H1 (cell line): ENCODE data around the gene ADARB2. TPM values are rescaled to one million over a fixed set of nuclear protein-coding genes. Genes with fewer than 3 reads are reported as not detected.

ENCODE experiments used
- CTCF ChIA-PET: fragments of 300-600 bp; sonication (Branson Sonifier 250); formaldehyde crosslinking; loops from one replicate; lab custom pipeline; 2021; ENCODE audit not compliant: partially characterized antibody; lab: Charles Lee
- POLR2A ChIA-PET: fragments of 300-600 bp; sonication (Branson Sonifier 250); formaldehyde crosslinking; loops from one replicate; lab custom pipeline; 2021; ENCODE audit warnings: inconsistent platforms; ENCODE audit not compliant: partially characterized antibody; lab: Charles Lee
- DNase-seq, 2 experiments: peaks; one replicate each; pipeline versions ENCODE4 v3.0.0 to v3.0.0-alpha.2; 2010 to 2022; ENCODE audit warnings: low spot score in 2 of 2, low read depth in 1 of 2, mixed read lengths in 1 of 2
- FAIRE-seq: peaks from 2 replicates; lab custom pipeline; 2011; peaks lifted over from hg19 to GRCh38; lab: Jason Lieb, UNC
- H2AFZ ChIP-seq: 2 replicates; pipeline ENCODE4 v1.8.1; 2012; ENCODE audit warnings: low read length, inconsistent platforms
- H2AK5ac ChIP-seq: 2 replicates; pipeline ENCODE4 v1.6.1; 2013; ENCODE audit warnings: low read depth, low read length
- H2BK120ac ChIP-seq: replicated peaks from 2 replicates; pipeline ENCODE3; 2013; ENCODE audit warnings: low read depth, low read length, inconsistent platforms
- H2BK12ac ChIP-seq: 2 replicates; pipeline ENCODE4 v1.6.1; 2013; ENCODE audit warnings: low read depth, low read length
- H2BK15ac ChIP-seq: 2 replicates; pipeline ENCODE4 v1.6.1; 2013; ENCODE audit warnings: low read length
- H2BK20ac ChIP-seq: 2 replicates; pipeline ENCODE4 v1.6.1; 2013; ENCODE audit warnings: low read length
- H2BK5ac ChIP-seq: 2 replicates; pipeline ENCODE4 v1.6.1; 2013; ENCODE audit warnings: low read depth, low read length
- H3K14ac ChIP-seq: 2 replicates; pipeline ENCODE4 v1.6.1; 2013; ENCODE audit warnings: inconsistent platforms; ENCODE audit not compliant: insufficient read length
- H3K18ac ChIP-seq: 2 replicates; pipeline ENCODE4 v1.6.1; 2013; ENCODE audit warnings: low read length; ENCODE audit errors: extremely low read depth
- H3K23ac ChIP-seq: 2 replicates; pipeline ENCODE4 v1.6.1; 2013; ENCODE audit warnings: inconsistent platforms; ENCODE audit not compliant: insufficient read length
- H3K23me2 ChIP-seq: 2 replicates; pipeline ENCODE4 v1.6.1; 2013; ENCODE audit warnings: low read depth, low read length
- H3K27ac ChIP-seq: 2 replicates; pipeline ENCODE4 v1.6.1; 2011; ENCODE audit warnings: low read depth, low read length, inconsistent platforms
- H3K27me3 ChIP-seq, 4 experiments: replicated peaks in 1 of 4; 1 replicate in 1 of 4; 2 replicates in 3 of 4; pipeline versions ENCODE4 v1.6.1 to v1.8.1; 2011 to 2013; ENCODE audit warnings: low read length in 3 of 4, mild to moderate bottlenecking in 3 of 4, inconsistent platforms in 2 of 4, mixed read lengths in 2 of 4, moderate library complexity in 1 of 4; ENCODE audit not compliant: control insufficient read depth in 3 of 4, insufficient read depth in 3 of 4; ENCODE audit errors: extremely low read depth in 1 of 4
- H3K36me3 ChIP-seq, 4 experiments: 2 replicates each; pipeline versions ENCODE4 v1.6.1 to v1.8.1; 2011 to 2013; ENCODE audit warnings: mild to moderate bottlenecking in 4 of 4, low read length in 3 of 4, moderate library complexity in 2 of 4, control low read depth in 1 of 4, inconsistent platforms in 1 of 4; ENCODE audit not compliant: insufficient read depth in 4 of 4, control insufficient read depth in 2 of 4
- H3K4ac ChIP-seq: replicated peaks from 2 replicates; pipeline ENCODE3; 2013; ENCODE audit warnings: low read length, low read depth, mixed read lengths, inconsistent platforms; ENCODE audit not compliant: insufficient read length
- H3K4me1 ChIP-seq, 4 experiments: replicated peaks in 1 of 4; 1 replicate in 1 of 4; 2 replicates in 3 of 4; pipeline versions ENCODE4 v1.6.1 to v1.8.1; 2011 to 2013; ENCODE audit warnings: low read length in 3 of 4, inconsistent platforms in 2 of 4, mixed read lengths in 1 of 4; ENCODE audit not compliant: insufficient read depth in 4 of 4, control insufficient read depth in 3 of 4
- H3K4me2 ChIP-seq, 2 experiments: 2 replicates each; pipeline versions ENCODE4 v1.6.1 to v1.8.1; 2011 to 2013; ENCODE audit warnings: low read depth in 2 of 2, low read length in 2 of 2, control low read depth in 1 of 2, inconsistent platforms in 1 of 2, mild to moderate bottlenecking in 1 of 2; ENCODE audit not compliant: insufficient read depth in 1 of 2
- H3K4me3 ChIP-seq, 4 experiments: fragments of 200-600, 300-600 bp in 1 of 4; sonication (generic), shearing (Covaris generic), sonication (Bioruptor Twin) in 1 of 4; 2 replicates each; pipeline versions ENCODE4 v1.5.1 to v1.8.1; 2011 to 2016; ENCODE audit warnings: low read length in 4 of 4, low read depth in 3 of 4, control low read depth in 2 of 4, inconsistent platforms in 2 of 4, mild to moderate bottlenecking in 2 of 4, mixed read lengths in 1 of 4, moderate library complexity in 1 of 4; ENCODE audit not compliant: insufficient read depth in 2 of 4; ENCODE audit errors: extremely low read depth in 1 of 4
- H3K56ac ChIP-seq: replicated peaks from 2 replicates; pipeline ENCODE3; 2013; ENCODE audit warnings: low read depth, mild to moderate bottlenecking, mixed read lengths, low read length, inconsistent platforms; ENCODE audit not compliant: insufficient read length
- H3K79me1 ChIP-seq: 2 replicates; pipeline ENCODE4 v1.6.1; 2013; ENCODE audit warnings: low read depth, low read length, control low read depth
- H3K79me2 ChIP-seq, 2 experiments: 2 replicates each; pipeline versions ENCODE4 v1.6.1 to v1.8.1; 2012 to 2013; ENCODE audit warnings: low read length in 2 of 2, mild to moderate bottlenecking in 2 of 2, inconsistent platforms in 1 of 2; ENCODE audit not compliant: insufficient read depth in 2 of 2, control insufficient read depth in 1 of 2
- H3K9ac ChIP-seq, 4 experiments: replicated peaks in 1 of 4; 1 replicate in 1 of 4; 2 replicates in 3 of 4; pipeline versions ENCODE4 v1.6.1 to v1.8.1; 2011 to 2013; ENCODE audit warnings: low read depth in 3 of 4, low read length in 3 of 4, control low read depth in 2 of 4, mild to moderate bottlenecking in 2 of 4, moderate library complexity in 2 of 4, inconsistent platforms in 1 of 4; ENCODE audit errors: extremely low read depth in 1 of 4
- H3K9me3 ChIP-seq, 2 experiments: 2 replicates each; pipeline versions ENCODE4 v1.6.1 to v1.8.1; 2012 to 2013; ENCODE audit warnings: mild to moderate bottlenecking in 2 of 2, moderate library complexity in 2 of 2, control low read depth in 1 of 2, inconsistent platforms in 1 of 2, low read depth in 1 of 2, low read length in 1 of 2, mixed read lengths in 1 of 2; ENCODE audit not compliant: insufficient read depth in 2 of 2
- H4K20me1 ChIP-seq, 2 experiments: replicated peaks in 1 of 2; 2 replicates each; pipeline versions ENCODE3 to v1.8.1; 2011 to 2013; ENCODE audit warnings: inconsistent platforms in 2 of 2, low read length in 2 of 2, mild to moderate bottlenecking in 1 of 2; ENCODE audit not compliant: insufficient read depth in 2 of 2, control insufficient read depth in 1 of 2
- H4K5ac ChIP-seq: 2 replicates; pipeline ENCODE4 v1.6.1; 2013; ENCODE audit warnings: low read length, low read depth, mixed read lengths, inconsistent platforms; ENCODE audit not compliant: insufficient read length
- H4K8ac ChIP-seq: 2 replicates; pipeline ENCODE4 v1.8.0; 2013; ENCODE audit warnings: mild to moderate bottlenecking, moderate library complexity, low read length, inconsistent platforms; ENCODE audit not compliant: insufficient read depth; ENCODE audit errors: extremely low read depth
- H4K91ac ChIP-seq: replicated peaks from 2 replicates; pipeline ENCODE3; 2013; ENCODE audit warnings: low read length, mixed read lengths, inconsistent platforms; ENCODE audit not compliant: insufficient read length
- BACH1 ChIP-seq: IDR thresholded peaks from 2 replicates; pipeline ENCODE4 v1.6.1; 2012; ENCODE audit warnings: low read length, improper control_type of control experiment
- BCL11A ChIP-seq, 2 experiments: IDR thresholded peaks; one replicate each; pipeline ENCODE4 v1.6.1; 2011; ENCODE audit warnings: low read depth in 2 of 2, low read length in 2 of 2, mild to moderate bottlenecking in 2 of 2
- BRCA1 ChIP-seq: IDR thresholded peaks from 2 replicates; pipeline ENCODE4 v1.6.1; 2012; ENCODE audit warnings: low read depth, low read length, improper control_type of control experiment
- CEBPB ChIP-seq: IDR thresholded peaks from 2 replicates; pipeline ENCODE4 v1.6.1; 2012; ENCODE audit warnings: low read depth, low read length
- EZH2 ChIP-seq: fragments of 200-600 bp; sonication (generic); IDR thresholded peaks from 2 replicates; pipeline ENCODE4 v1.7.1; 2012; ENCODE audit warnings: low read depth, mild to moderate bottlenecking, moderate library complexity, low read length, inconsistent platforms; ENCODE audit not compliant: severe bottlenecking
- HDAC6 ChIP-seq: IDR thresholded peaks from one replicate; pipeline ENCODE4 v1.7.1; 2012; ENCODE audit warnings: low read depth, mild to moderate bottlenecking, inconsistent platforms, low read length, moderate library complexity
- NRF1 ChIP-seq: IDR thresholded peaks from 2 replicates; pipeline ENCODE4 v1.6.1; 2011; ENCODE audit warnings: mild to moderate bottlenecking, low read depth, low read length, improper control_type of control experiment
- RAD21 ChIP-seq, 2 experiments: IDR thresholded peaks in 1 of 2; conservative IDR thresholded peaks in 1 of 2; 2 replicates each; pipeline ENCODE4 v1.6.1; 2011; ENCODE audit warnings: low read depth in 2 of 2, low read length in 2 of 2, improper control_type of control experiment in 1 of 2, inconsistent platforms in 1 of 2, mild to moderate bottlenecking in 1 of 2, moderate library complexity in 1 of 2
- RXRA ChIP-seq: IDR thresholded peaks from 2 replicates; pipeline ENCODE4 v1.6.1; 2011; ENCODE audit warnings: low read depth, mild to moderate bottlenecking, low read length, moderate library complexity; ENCODE audit not compliant: insufficient read depth
- SAP30 ChIP-seq: fragments of 300-600 bp; sonication (generic); IDR thresholded peaks from 2 replicates; pipeline ENCODE4 v1.7.1; 2012; ENCODE audit warnings: low read length, moderate library complexity, mild to moderate bottlenecking, inconsistent platforms; ENCODE audit not compliant: insufficient read depth, insufficient replicate concordance
- SUZ12 ChIP-seq: fragments of 200-600 bp; sonication (generic); IDR thresholded peaks from 2 replicates; pipeline ENCODE4 v1.6.1; 2012; ENCODE audit warnings: mild to moderate bottlenecking, inconsistent platforms, low read length, moderate library complexity, mixed read lengths
- WGBS, 2 experiments: shearing (Covaris generic) in 1 of 2; methylation state at CpG; one replicate each; pipeline versions ENCODE4 v1.1.6 to v1.1.7; 2013 to 2015; ENCODE audit warnings: low lambda C conversion rate in 2 of 2, mixed read lengths in 2 of 2, inconsistent platforms in 1 of 2, low coverage in 1 of 2, missing lambda C conversion rate in 1 of 2; ENCODE audit not compliant: insufficient replicate concordance in 2 of 2, insufficient coverage in 1 of 2, insufficient read length in 1 of 2; ENCODE audit errors: extremely low coverage in 1 of 2, missing lambda C conversion rate in 1 of 2; 5-methylcytosine and 5-hydroxymethylcytosine counted together
- polyA plus RNA-seq, 7 experiments: library from polyadenylated mRNA; depleted of rRNA in 3 of 7; stranded (reverse) in 5 of 7; unstranded in 2 of 7; fragments of >200 nt in 5 of 7; fragments of 200-250 nt in 2 of 7; gene quantifications; 1 replicate in 5 of 7; 2 replicates in 1 of 7; 4 replicates in 1 of 7; pipeline versions ENCODE4 v1.2.1 to v1.2.3, GENCODE V29; 2011 to 2013; ENCODE audit warnings: missing spikeins in 2 of 7, mixed read lengths in 2 of 7
- total RNA-seq: library from RNA; stranded (reverse); fragmentation: NEBNext Ultra II Directional; extraction: Animal tissue kit (Norgen Biotek cat#: 25700); gene quantifications from 2 replicates; pipeline ENCODE4 v1.2.1, GENCODE V29; 2021
- TF ChIP-seq, protein P1 (sequence below): IDR thresholded peaks from 2 replicates; pipeline ENCODE4 v1.6.1; 2012; ENCODE audit warnings: inconsistent platforms

ADARB2 gene
- total and polyA plus RNA-seq, 2 of the 8 experiments (the other 6 are each of a cell fraction or from before 2014, with no cell fraction given): 2.2 to 2.8 TPM

DNA sequence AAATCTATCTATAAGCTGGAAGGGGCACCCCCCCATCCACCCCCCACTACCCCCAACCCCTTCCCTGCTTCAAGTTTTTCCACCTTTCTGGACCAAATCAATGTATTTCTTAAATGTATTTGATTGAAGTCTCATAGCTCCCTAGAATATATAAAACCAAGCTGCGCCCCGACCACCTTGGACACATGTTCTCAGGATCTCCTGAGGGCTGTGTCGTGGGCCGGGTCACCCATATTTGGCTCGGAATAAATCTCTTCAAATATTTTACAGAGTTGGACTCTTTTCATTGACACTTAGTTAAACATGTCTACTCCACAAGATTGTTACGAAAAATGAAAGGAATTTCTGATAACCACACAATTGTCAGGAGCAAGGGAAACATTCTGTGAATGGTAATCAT lies 215.6 kb downstream of the ADARB2 start:
- no peak overlapping the region for H3K27ac ChIP-seq
- H3K4me3 ChIP-seq: no peak overlapping the region
- H3K79me1 ChIP-seq: peaks cover 3% of the 10 kb centered on the region; the same call in 1 of the 2 replicates
- H3K27me3 ChIP-seq: no peaks in the 10 kb centered on the region
- 0 out of 4 replicates have a peak, but pooled peaks cover 0 to 3% of the 10 kb centered on the region in 2 experiments for H3K9me3 ChIP-seq
- DNase-seq: peak in 1 of 2 experiments; percentile 20
- H3K14ac ChIP-seq: no peak overlapping the region
- peak overlapping the region; percentile 7 to 26; a peak in 1 of 4 replicates for H3K4me2 ChIP-seq
- no peak overlapping the region for H3K9ac ChIP-seq
- H2BK15ac ChIP-seq: no peak overlapping the region
- no peaks in the 10 kb centered on the region for H3K36me3 ChIP-seq
- H2BK20ac ChIP-seq: no peak overlapping the region
- no peak overlapping the region for H4K8ac ChIP-seq
- TF ChIP-seq NRF1 (no peak), SUZ12 (no peak), HDAC6 (no peak), BACH1 (no peak), BRCA1 (no peak), RAD21 (IDR thresholded peaks at IDR 0.05 in 1 of 2, conservative IDR thresholded peaks at IDR 0.05 in 1 of 2; ENCODE audit: low read depth in 2 of 2, low read length in 2 of 2) (no peak), BCL11A (IDR thresholded peaks at IDR 0.05; ENCODE audit: low read depth in 2 of 2, low read length in 2 of 2) (no peak), EZH2 (no peak), RXRA (no peak), SAP30 (no peak), CEBPB (no peak)
- TF ChIP-seq, protein P1, sequence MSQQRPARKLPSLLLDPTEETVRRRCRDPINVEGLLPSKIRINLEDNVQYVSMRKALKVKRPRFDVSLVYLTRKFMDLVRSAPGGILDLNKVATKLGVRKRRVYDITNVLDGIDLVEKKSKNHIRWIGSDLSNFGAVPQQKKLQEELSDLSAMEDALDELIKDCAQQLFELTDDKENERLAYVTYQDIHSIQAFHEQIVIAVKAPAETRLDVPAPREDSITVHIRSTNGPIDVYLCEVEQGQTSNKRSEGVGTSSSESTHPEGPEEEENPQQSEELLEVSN: no peak
- no peak overlapping the region for H2BK12ac ChIP-seq
- ChIA-PET POLR2A (interaction anchor here (0.7 to 1.4 kb wide), 4 partner anchors 13 to 504 kb away, joined by 3 to 4 read pairs (median 3); no protein-coding TSS in a partner anchor), CTCF (interaction anchor here (1.3 kb wide), 2 partner anchors 102 to 199 kb away, joined by 3 read pairs; no protein-coding TSS in a partner anchor)
- no peaks in the 10 kb centered on the region; the same call in 1 of the 2 replicates for H3K23me2 ChIP-seq
- H2BK120ac ChIP-seq: no peak overlapping the region
- no peaks in the 10 kb centered on the region; a peak in 1 of 4 replicates for H3K79me2 ChIP-seq
- H3K56ac ChIP-seq: no peak overlapping the region
- WGBS, 2 experiments: 92% methylated on average over 6 of the region's 6 CpGs; no CpG with 5 or more reads in 1 of the 2 experiments
- H4K5ac ChIP-seq: no peak overlapping the region
- peaks cover 0 to 4% of the 10 kb centered on the region in 2 experiments for H4K20me1 ChIP-seq
- H2AFZ ChIP-seq: no peak overlapping the region
- H3K23ac ChIP-seq: no peak overlapping the region
- peaks cover 1 to 21% (median 14%) of the 10 kb centered on the region in 4 experiments; a peak in 6 of 7 replicates for H3K4me1 ChIP-seq
- no peak overlapping the region for H3K18ac ChIP-seq
- no peak overlapping the region for H4K91ac ChIP-seq
- no peak overlapping the region for H2AK5ac ChIP-seq
- no peak for FAIRE-seq
- no peak overlapping the region for H2BK5ac ChIP-seq
- H3K4ac ChIP-seq: no peak overlapping the region
